ENCODE measurements around the gene CNDP2.

The CNDP2 gene

DNA sequence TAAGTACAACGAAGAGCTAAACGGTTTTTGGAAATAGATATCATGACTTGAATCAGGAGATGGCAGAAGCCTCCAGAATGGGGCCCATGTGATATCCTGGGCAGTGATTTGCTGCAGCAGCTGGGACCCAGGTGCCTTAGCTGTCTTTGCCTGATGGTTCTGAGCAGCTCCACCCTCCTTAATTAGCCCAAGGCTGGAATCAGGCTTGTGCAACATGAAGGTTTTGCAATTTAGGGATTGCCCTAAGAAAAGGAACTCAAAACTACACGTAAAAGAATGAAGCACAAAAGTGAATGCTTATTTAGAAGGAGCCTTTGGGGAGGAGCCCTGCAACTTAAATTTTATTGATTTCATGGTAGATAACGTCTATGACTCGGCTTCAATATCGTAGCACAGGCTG is 17.3 kb upstream of the CNDP2 start:
- H3K27me3 ChIP-seq (ENCODE audit: control insufficient read depth, low read length) = 0 out of 2 replicates have a peak, but pooled peaks cover 2% of the 10 kb centered on the region

DNA sequence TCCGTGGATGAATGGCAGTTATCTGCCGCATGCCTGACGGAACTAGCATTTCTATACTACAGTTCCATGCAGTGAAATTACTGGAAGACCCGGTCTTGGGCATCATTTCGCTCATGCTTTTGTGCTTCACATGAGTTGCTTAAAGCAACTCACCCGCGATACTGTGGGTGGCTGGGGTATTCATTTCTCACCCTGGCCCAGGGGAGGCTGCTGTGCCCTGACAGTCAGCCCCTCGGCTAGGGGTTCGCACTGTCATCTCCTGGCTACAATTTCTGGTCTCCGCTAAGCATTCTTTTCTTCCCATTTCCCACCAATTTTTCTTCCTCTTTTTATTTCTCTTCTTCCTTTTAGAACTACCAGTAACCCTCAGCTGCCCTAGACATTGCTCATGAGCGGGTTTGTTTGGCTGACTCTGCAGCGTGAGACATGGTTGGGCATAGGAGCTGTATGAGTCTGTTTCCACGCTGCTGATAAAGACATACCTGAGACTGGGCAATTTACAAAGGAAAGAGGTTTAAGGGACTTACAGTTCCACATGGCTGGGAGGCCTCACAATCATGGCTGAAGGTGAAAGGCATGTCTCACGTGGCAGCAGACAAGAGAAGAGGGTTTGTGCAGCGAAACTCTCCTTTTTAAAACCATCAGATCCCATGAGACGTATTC is 16.5 kb upstream of the CNDP2 start:
- H3K79me2 ChIP-seq (ENCODE audit: control insufficient read depth, low read length) = no peaks in the 10 kb centered on the region
- no peak overlapping the region for H3K27ac ChIP-seq (ENCODE audit: low read depth, low read length)
- H3K4me3 ChIP-seq (ENCODE audit: low read length) = no peak overlapping the region
- no peaks in the 10 kb centered on the region for H3K9me2 ChIP-seq (replicated peaks; ENCODE audit: control insufficient read depth, low read length)
- no peaks in the 10 kb centered on the region for H4K20me1 ChIP-seq (ENCODE audit: control insufficient read depth, insufficient read depth, low read depth, low read length)
- no peaks in the 10 kb centered on the region for H3F3A ChIP-seq (ENCODE audit: control insufficient read depth, insufficient read depth)
- no peak for TF ChIP-seq EZH2phosphoT487 (IDR thresholded peaks at IDR 0.05; ENCODE audit: borderline replicate concordance, low read length)
- TF ChIP-seq, protein P1, sequence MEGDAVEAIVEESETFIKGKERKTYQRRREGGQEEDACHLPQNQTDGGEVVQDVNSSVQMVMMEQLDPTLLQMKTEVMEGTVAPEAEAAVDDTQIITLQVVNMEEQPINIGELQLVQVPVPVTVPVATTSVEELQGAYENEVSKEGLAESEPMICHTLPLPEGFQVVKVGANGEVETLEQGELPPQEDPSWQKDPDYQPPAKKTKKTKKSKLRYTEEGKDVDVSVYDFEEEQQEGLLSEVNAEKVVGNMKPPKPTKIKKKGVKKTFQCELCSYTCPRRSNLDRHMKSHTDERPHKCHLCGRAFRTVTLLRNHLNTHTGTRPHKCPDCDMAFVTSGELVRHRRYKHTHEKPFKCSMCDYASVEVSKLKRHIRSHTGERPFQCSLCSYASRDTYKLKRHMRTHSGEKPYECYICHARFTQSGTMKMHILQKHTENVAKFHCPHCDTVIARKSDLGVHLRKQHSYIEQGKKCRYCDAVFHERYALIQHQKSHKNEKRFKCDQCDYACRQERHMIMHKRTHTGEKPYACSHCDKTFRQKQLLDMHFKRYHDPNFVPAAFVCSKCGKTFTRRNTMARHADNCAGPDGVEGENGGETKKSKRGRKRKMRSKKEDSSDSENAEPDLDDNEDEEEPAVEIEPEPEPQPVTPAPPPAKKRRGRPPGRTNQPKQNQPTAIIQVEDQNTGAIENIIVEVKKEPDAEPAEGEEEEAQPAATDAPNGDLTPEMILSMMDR (IDR thresholded peaks at IDR 0.05; ENCODE audit: low read depth, low read length, poor library complexity, severe bottlenecking) = no peak
- no peak overlapping the region for H3K4me2 ChIP-seq (ENCODE audit: low read length)
- no peaks in the 10 kb centered on the region for H3K4me1 ChIP-seq (ENCODE audit: control insufficient read depth, low read length)
- H3K36me3 ChIP-seq (ENCODE audit: control insufficient read depth, low read length) = no peaks in the 10 kb centered on the region
- H3K27me3 ChIP-seq (ENCODE audit: control insufficient read depth, low read length) = no peaks in the 10 kb centered on the region
- H3K9me3 ChIP-seq (ENCODE audit: control insufficient read depth, insufficient read depth, low read length) = no peaks in the 10 kb centered on the region

More for the DNA sequence above, 17.3 kb upstream of the CNDP2 start:
- H3K79me2 ChIP-seq (ENCODE audit: control insufficient read depth, low read length) = no peaks in the 10 kb centered on the region
- H3K4me1 ChIP-seq (ENCODE audit: control insufficient read depth, low read length) = no peaks in the 10 kb centered on the region
- no peaks in the 10 kb centered on the region for H3K9me3 ChIP-seq (ENCODE audit: control insufficient read depth, insufficient read depth, low read length)
- TF ChIP-seq EZH2phosphoT487 (IDR thresholded peaks at IDR 0.05; ENCODE audit: borderline replicate concordance, low read length) = no peak
- TF ChIP-seq, protein P1 (IDR thresholded peaks at IDR 0.05; ENCODE audit: low read depth, low read length, poor library complexity, severe bottlenecking) = no peak
- no peak overlapping the region for H3K4me2 ChIP-seq (ENCODE audit: low read length)
- H3K36me3 ChIP-seq (ENCODE audit: control insufficient read depth, low read length) = no peaks in the 10 kb centered on the region
- no peaks in the 10 kb centered on the region for H3F3A ChIP-seq (ENCODE audit: control insufficient read depth, insufficient read depth)
- no peaks in the 10 kb centered on the region for H4K20me1 ChIP-seq (ENCODE audit: control insufficient read depth, insufficient read depth, low read depth, low read length)
- no peak overlapping the region for H3K27ac ChIP-seq (ENCODE audit: low read depth, low read length)
- no peaks in the 10 kb centered on the region for H3K9me2 ChIP-seq (replicated peaks; ENCODE audit: control insufficient read depth, low read length)
- no peak overlapping the region for H3K4me3 ChIP-seq (ENCODE audit: low read length)

DNA sequence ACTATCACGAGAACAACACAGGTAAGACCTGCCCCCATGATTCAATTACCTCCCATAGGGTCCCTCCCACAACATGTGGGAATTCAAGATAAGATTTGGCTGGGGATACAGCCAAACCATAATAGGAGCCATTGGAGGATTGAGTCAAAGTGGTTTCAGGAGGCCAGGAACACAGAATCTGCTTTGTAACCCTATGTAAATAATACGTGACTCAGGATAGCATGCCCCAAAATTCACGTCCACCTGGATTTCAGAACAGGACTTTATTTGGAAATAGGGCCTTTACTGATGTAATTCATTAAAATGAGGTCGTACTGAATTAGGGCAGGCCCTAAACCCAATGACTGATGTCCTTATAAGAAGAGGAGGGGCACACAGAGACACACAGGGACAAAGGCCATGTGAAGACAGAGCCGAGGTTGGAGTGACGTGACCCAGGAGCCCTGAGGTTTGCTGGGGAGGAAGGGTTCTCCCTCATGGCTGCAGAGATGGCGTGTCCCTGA is 16.0 kb upstream of the CNDP2 start:
- H3K4me2 ChIP-seq (ENCODE audit: low read length) = no peak overlapping the region
- H3K27ac ChIP-seq (ENCODE audit: low read depth, low read length) = no peak overlapping the region

More for the DNA sequence above, 16.0 kb upstream of the CNDP2 start:
- Histone ChIP-seq H3F3A (ENCODE audit: control insufficient read depth, insufficient read depth) (no peaks in the 10 kb centered on the region), H3K36me3 (ENCODE audit: control insufficient read depth, low read length) (no peaks in the 10 kb centered on the region), H3K4me1 (ENCODE audit: control insufficient read depth, low read length) (no peaks in the 10 kb centered on the region), H3K4me3 (ENCODE audit: low read length) (no peak overlapping the region), H3K9me2 (replicated peaks; ENCODE audit: control insufficient read depth, low read length) (no peaks in the 10 kb centered on the region), H4K20me1 (ENCODE audit: control insufficient read depth, insufficient read depth, low read depth, low read length) (no peaks in the 10 kb centered on the region), H3K9me3 (ENCODE audit: control insufficient read depth, insufficient read depth, low read length) (no peaks in the 10 kb centered on the region), H3K27me3 (ENCODE audit: control insufficient read depth, low read length) (no peaks in the 10 kb centered on the region), H3K79me2 (ENCODE audit: control insufficient read depth, low read length) (no peaks in the 10 kb centered on the region)
- TF ChIP-seq, protein P1 (IDR thresholded peaks at IDR 0.05; ENCODE audit: low read depth, low read length, poor library complexity, severe bottlenecking) = no peak
- TF ChIP-seq EZH2phosphoT487 (IDR thresholded peaks at IDR 0.05; ENCODE audit: borderline replicate concordance, low read length) = no peak

All from DOHH2 (cell line).